Measurements from ENCODE around the gene MARK3. TPM values are rescaled to one million over a fixed set of nuclear protein-coding genes. Genes with fewer than 3 reads are reported as not detected.

MARK3 gene
- total and polyA plus RNA-seq, 2 donors (not counting 1 experiment from before 2014, with no cell fraction given), result 73.0 to 142 TPM

GRCh38 chr14:103529383-103530365 lies 144.5 kb downstream of the MARK3 start:
- Mint-ChIP-seq H3K27me3 (no peaks in the 10 kb centered on the region), H3K27ac (peak overlapping the region; percentile 95), H3K4me3 (peak overlapping the region; percentile 88), H3K4me1 (peaks cover 48% of the 10 kb centered on the region), H3K9me3 (ENCODE audit: insufficient read depth) (no peaks in the 10 kb centered on the region)
- Histone ChIP-seq H3K4me2 (replicated peaks; ENCODE audit: low read depth, low read length, poor library complexity, severe bottlenecking) (peak overlapping the region; percentile 96), H3K79me2 (ENCODE audit: control insufficient read depth, insufficient read depth, low read length) (peaks cover 24% of the 10 kb centered on the region), H3K27me3 (replicated peaks in 1 of 4; ENCODE audit: control extremely low read depth in 1 of 4, control insufficient read depth in 3 of 4, insufficient read depth in 4 of 4, low read length in 3 of 4) (no peaks in the 10 kb centered on the region), H2AFZ (ENCODE audit: insufficient read depth, low read depth, low read length, poor library complexity, severe bottlenecking) (peak overlapping the region; percentile 92), H4K20me1 (ENCODE audit: control insufficient read depth, insufficient read depth, low read length, poor library complexity, severe bottlenecking) (peaks cover 34% of the 10 kb centered on the region), H3K4me3 (ENCODE audit: control extremely low read depth in 1 of 5, extremely low read depth in 1 of 5, insufficient read depth in 1 of 5, low read depth in 2 of 5, low read length in 4 of 5) (peak overlapping the region; percentile 51 to 94 (median 86)), H3K36me3 (replicated peaks in 1 of 2; ENCODE audit: control extremely low read depth in 1 of 2, control insufficient read depth in 1 of 2, extremely low read depth in 1 of 2, insufficient read depth in 2 of 2, low read length in 1 of 2) (peaks cover 0 to 11% of the 10 kb centered on the region in 2 experiments), H3K9ac (ENCODE audit: low read length) (peak overlapping the region; percentile 91), H3K27ac (ENCODE audit: low read length in 2 of 2) (peak overlapping the region; percentile 29 to 84), H3K9me3 (ENCODE audit: control extremely low read depth in 1 of 3, control insufficient read depth in 2 of 3, insufficient read depth in 1 of 3, low read length in 2 of 3) (no peaks in the 10 kb centered on the region), H3K4me1 (ENCODE audit: control insufficient read depth in 2 of 2, insufficient read depth in 2 of 2, low read length in 2 of 2) (peaks cover 33 to 49% of the 10 kb centered on the region in 2 donors)
- POLR2A ChIA-PET, result interaction anchor here (1.1 to 1.2 kb wide), 2 partner anchors 9 to 32 kb away, joined by 3 read pairs; partner anchors contain the start of gene BAG5
- intact Hi-C loops (cut with micrococcal nuclease), result loop anchor here (1.0 to 5.0 kb wide), 4 partner anchors 8 to 937 kb away; partner anchors contain the start of genes BAG5, COA8, RCOR1 and XRCC3
- ATAC-seq (ENCODE audit: low read depth), result no peak
- no peak for DNase-seq
- 72% methylated on average over 29 of the region's 42 CpGs for WGBS (ENCODE audit: insufficient coverage)
- CTCF ChIA-PET, result interaction anchor here (0.8 to 6.2 kb wide), 5 partner anchors 9 to 30 kb away, joined by 3 to 42 read pairs (median 7); no protein-coding TSS in a partner anchor
- TF ChIP-seq CTCF (IDR thresholded peaks at IDR 0.05) (no peak), EZH2 (IDR thresholded peaks at IDR 0.05; ENCODE audit: borderline replicate concordance, insufficient read depth, low read depth, low read length, poor library complexity, severe bottlenecking) (no peak)

Data from B cell (primary cell).